Astrocyte of the cerebellum (primary cell): ENCODE data around the gene MTNR1A.

Source experiments
- DNase-seq: peaks from one replicate; pipeline ENCODE4 v3.0.0-alpha.2; 2011; ENCODE audit warnings: low read depth
- H3K4me3 ChIP-seq: 2 replicates; pipeline ENCODE4 v1.5.1; 2011; ENCODE audit warnings: mild to moderate bottlenecking, low read depth, low read length, moderate library complexity
- CTCF ChIP-seq: IDR thresholded peaks from 2 replicates; pipeline ENCODE4 v1.5.1; 2012; ENCODE audit warnings: low read length, low read depth, moderate library complexity, mild to moderate bottlenecking; ENCODE audit errors: missing control alignments
- in situ Hi-C: cut with HindIII; loops from 2 replicates; pipeline ENCODE4 v1.10.0; 2017; ENCODE audit warnings: low sequenced_read_pairs

MTNR1A gene

GRCh38 chr4:186557061-186557460, 1.7 kb upstream of the MTNR1A start:
- no peak overlapping the region for H3K4me3 ChIP-seq
- no peak for DNase-seq
- TF ChIP-seq CTCF = no peak
- in situ Hi-C loops = no loop called here

- in situ Hi-C loops = no loop called here
- H3K4me3 ChIP-seq = peak overlapping the region; percentile 43
- DNase-seq = no peak
- TF ChIP-seq CTCF = no peak
Observed at GRCh38 chr4:186554539-186554913, 841 bp downstream of the MTNR1A start.

GRCh38 chr4:186553717-186554116, 1.6 kb downstream of the MTNR1A start:
- in situ Hi-C loops = no loop called here
- H3K4me3 ChIP-seq = no peak overlapping the region
- no peak for TF ChIP-seq CTCF
- DNase-seq = no peak

- in situ Hi-C loops = no loop called here
- no peak for TF ChIP-seq CTCF
- no peak overlapping the region for H3K4me3 ChIP-seq
- DNase-seq = no peak
Observed at GRCh38 chr4:186551849-186552248, 3.5 kb downstream of the MTNR1A start.

GRCh38 chr4:186545436-186545835, 9.9 kb downstream of the MTNR1A start:
- no peak overlapping the region for H3K4me3 ChIP-seq
- DNase-seq = no peak
- in situ Hi-C loops = no loop called here
- TF ChIP-seq CTCF = no peak

GRCh38 chr4:186543206-186543605, 12.2 kb downstream of the MTNR1A start:
- DNase-seq = no peak
- TF ChIP-seq CTCF = no peak
- in situ Hi-C loops = no loop called here
- H3K4me3 ChIP-seq = no peak overlapping the region

GRCh38 chr4:186541801-186542200, 13.6 kb downstream of the MTNR1A start:
- TF ChIP-seq CTCF = no peak
- H3K4me3 ChIP-seq = no peak overlapping the region
- in situ Hi-C loops = no loop called here
- no peak for DNase-seq
